ENCODE results near the gene MED13L.

GRCh38 chr12:116202940-116203339, 74.6 kb downstream of the MED13L start:
- TF ChIP-seq RAD21 (IDR thresholded peaks at IDR 0.05; ENCODE audit: low read length): peak; percentile 25; the same call in 1 of the 2 replicates
- TF ChIP-seq, protein P1, sequence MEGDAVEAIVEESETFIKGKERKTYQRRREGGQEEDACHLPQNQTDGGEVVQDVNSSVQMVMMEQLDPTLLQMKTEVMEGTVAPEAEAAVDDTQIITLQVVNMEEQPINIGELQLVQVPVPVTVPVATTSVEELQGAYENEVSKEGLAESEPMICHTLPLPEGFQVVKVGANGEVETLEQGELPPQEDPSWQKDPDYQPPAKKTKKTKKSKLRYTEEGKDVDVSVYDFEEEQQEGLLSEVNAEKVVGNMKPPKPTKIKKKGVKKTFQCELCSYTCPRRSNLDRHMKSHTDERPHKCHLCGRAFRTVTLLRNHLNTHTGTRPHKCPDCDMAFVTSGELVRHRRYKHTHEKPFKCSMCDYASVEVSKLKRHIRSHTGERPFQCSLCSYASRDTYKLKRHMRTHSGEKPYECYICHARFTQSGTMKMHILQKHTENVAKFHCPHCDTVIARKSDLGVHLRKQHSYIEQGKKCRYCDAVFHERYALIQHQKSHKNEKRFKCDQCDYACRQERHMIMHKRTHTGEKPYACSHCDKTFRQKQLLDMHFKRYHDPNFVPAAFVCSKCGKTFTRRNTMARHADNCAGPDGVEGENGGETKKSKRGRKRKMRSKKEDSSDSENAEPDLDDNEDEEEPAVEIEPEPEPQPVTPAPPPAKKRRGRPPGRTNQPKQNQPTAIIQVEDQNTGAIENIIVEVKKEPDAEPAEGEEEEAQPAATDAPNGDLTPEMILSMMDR (conservative IDR thresholded peaks at IDR 0.05; ENCODE audit: low read depth, low read length): peak; percentile 36; the same call in 1 of the 2 replicates
- no peak for TF ChIP-seq POLR2A (IDR thresholded peaks at IDR 0.05; ENCODE audit: low read depth, low read length)
- TF ChIP-seq RFX5 (IDR thresholded peaks at IDR 0.05; ENCODE audit: low read depth, low read length): no peak
- no peak for TF ChIP-seq MAFK (IDR thresholded peaks at IDR 0.05; ENCODE audit: low read depth, low read length)
- no peak for TF ChIP-seq BHLHE40 (IDR thresholded peaks at IDR 0.05; ENCODE audit: low read depth, low read length)
- no peak for TF ChIP-seq CHD1 (IDR thresholded peaks at IDR 0.05; ENCODE audit: low read depth, low read length)
- TF ChIP-seq FOS (IDR thresholded peaks at IDR 0.05; ENCODE audit: low read depth, low read length): no peak
- no peak for TF ChIP-seq RCOR1 (IDR thresholded peaks at IDR 0.05; ENCODE audit: insufficient replicate concordance, low read length)
- TF ChIP-seq SMC3 (IDR thresholded peaks at IDR 0.05; ENCODE audit: low read depth, low read length): no peak
